Measurements from ENCODE around the gene WDR38.

WDR38 gene

DNA sequence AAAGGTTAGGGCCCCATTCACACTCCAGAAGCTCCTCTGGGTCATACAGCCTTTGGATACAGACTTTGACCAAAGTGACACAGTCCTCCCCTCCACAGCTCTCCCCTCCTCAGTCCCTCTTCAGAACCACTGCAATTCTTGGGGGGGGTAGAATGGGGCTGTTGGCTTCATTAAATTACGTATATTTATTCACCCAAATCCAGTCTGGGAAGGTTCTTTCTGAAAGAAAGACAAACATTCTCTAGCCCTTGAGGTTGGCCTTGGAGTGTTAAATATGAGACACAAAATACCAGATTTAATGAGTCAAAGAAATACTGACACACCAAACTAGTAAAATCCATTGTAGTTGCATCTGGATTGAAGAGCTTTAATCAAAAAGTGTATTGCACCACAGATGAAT is 24.8 kb downstream of the WDR38 start:
- TF ChIP-seq, protein P1, sequence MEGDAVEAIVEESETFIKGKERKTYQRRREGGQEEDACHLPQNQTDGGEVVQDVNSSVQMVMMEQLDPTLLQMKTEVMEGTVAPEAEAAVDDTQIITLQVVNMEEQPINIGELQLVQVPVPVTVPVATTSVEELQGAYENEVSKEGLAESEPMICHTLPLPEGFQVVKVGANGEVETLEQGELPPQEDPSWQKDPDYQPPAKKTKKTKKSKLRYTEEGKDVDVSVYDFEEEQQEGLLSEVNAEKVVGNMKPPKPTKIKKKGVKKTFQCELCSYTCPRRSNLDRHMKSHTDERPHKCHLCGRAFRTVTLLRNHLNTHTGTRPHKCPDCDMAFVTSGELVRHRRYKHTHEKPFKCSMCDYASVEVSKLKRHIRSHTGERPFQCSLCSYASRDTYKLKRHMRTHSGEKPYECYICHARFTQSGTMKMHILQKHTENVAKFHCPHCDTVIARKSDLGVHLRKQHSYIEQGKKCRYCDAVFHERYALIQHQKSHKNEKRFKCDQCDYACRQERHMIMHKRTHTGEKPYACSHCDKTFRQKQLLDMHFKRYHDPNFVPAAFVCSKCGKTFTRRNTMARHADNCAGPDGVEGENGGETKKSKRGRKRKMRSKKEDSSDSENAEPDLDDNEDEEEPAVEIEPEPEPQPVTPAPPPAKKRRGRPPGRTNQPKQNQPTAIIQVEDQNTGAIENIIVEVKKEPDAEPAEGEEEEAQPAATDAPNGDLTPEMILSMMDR (IDR thresholded peaks at IDR 0.05; ENCODE audit: low read depth, low read length, poor library complexity, severe bottlenecking) = no peak
- TF ChIP-seq EZH2phosphoT487 (IDR thresholded peaks at IDR 0.05; ENCODE audit: borderline replicate concordance, low read length) = no peak
- H3K27me3 ChIP-seq (ENCODE audit: control insufficient read depth, low read length) = no peaks in the 10 kb centered on the region
- H3F3A ChIP-seq (ENCODE audit: control insufficient read depth, insufficient read depth) = peaks cover 30% of the 10 kb centered on the region
- peaks cover 81% of the 10 kb centered on the region for H3K36me3 ChIP-seq (ENCODE audit: control insufficient read depth, low read length)
- H3K27ac ChIP-seq (ENCODE audit: low read depth, low read length) = no peak overlapping the region
- no peak overlapping the region for H3K4me2 ChIP-seq (ENCODE audit: low read length)
- H3K4me1 ChIP-seq (ENCODE audit: control insufficient read depth, low read length) = peaks cover 17% of the 10 kb centered on the region
- H3K4me3 ChIP-seq (ENCODE audit: low read length) = no peak overlapping the region
- H3K9me2 ChIP-seq (replicated peaks; ENCODE audit: control insufficient read depth, low read length) = no peaks in the 10 kb centered on the region
- peaks cover 28% of the 10 kb centered on the region for H3K79me2 ChIP-seq (ENCODE audit: control insufficient read depth, low read length)
- no peaks in the 10 kb centered on the region for H3K9me3 ChIP-seq (ENCODE audit: control insufficient read depth, insufficient read depth, low read length)
- peaks cover 14% of the 10 kb centered on the region for H4K20me1 ChIP-seq (ENCODE audit: control insufficient read depth, insufficient read depth, low read depth, low read length)

GRCh38 chr9:124878518-124878917 is 25.3 kb downstream of the WDR38 start:
- H3F3A ChIP-seq (ENCODE audit: control insufficient read depth, insufficient read depth) = peaks cover 30% of the 10 kb centered on the region
- H3K36me3 ChIP-seq (ENCODE audit: control insufficient read depth, low read length) = peaks cover 76% of the 10 kb centered on the region
- peaks cover 9% of the 10 kb centered on the region for H4K20me1 ChIP-seq (ENCODE audit: control insufficient read depth, insufficient read depth, low read depth, low read length)
- no peak overlapping the region for H3K4me2 ChIP-seq (ENCODE audit: low read length)
- no peaks in the 10 kb centered on the region for H3K9me3 ChIP-seq (ENCODE audit: control insufficient read depth, insufficient read depth, low read length)
- peaks cover 23% of the 10 kb centered on the region for H3K79me2 ChIP-seq (ENCODE audit: control insufficient read depth, low read length)
- peaks cover 12% of the 10 kb centered on the region for H3K4me1 ChIP-seq (ENCODE audit: control insufficient read depth, low read length)
- TF ChIP-seq EZH2phosphoT487 (IDR thresholded peaks at IDR 0.05; ENCODE audit: borderline replicate concordance, low read length) = no peak
- TF ChIP-seq, protein P1 (IDR thresholded peaks at IDR 0.05; ENCODE audit: low read depth, low read length, poor library complexity, severe bottlenecking) = no peak
- no peak overlapping the region for H3K27ac ChIP-seq (ENCODE audit: low read depth, low read length)
- no peaks in the 10 kb centered on the region for H3K9me2 ChIP-seq (replicated peaks; ENCODE audit: control insufficient read depth, low read length)
- no peaks in the 10 kb centered on the region for H3K27me3 ChIP-seq (ENCODE audit: control insufficient read depth, low read length)
- no peak overlapping the region for H3K4me3 ChIP-seq (ENCODE audit: low read length)

DNA sequence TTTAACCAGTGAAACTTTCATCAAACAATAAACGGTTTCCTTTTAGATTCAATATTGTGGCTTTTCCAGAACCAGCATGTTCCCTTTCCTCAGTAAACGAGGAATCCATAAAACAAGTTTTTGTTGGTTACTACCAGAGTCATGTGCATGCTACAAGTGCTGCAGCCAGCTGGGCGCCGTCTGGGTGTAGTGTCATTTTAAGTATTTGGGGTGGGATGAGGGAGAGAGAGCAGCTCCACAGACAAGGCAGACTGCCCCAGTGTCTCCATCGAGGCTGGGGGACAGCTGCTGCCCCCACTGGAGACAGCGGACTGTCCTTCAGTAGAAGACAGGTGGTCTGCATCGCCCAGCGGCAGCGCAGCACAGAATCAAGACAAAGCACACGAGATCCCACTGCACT is 26.0 kb downstream of the WDR38 start:
- Histone ChIP-seq H3K9me2 (replicated peaks; ENCODE audit: control insufficient read depth, low read length) (no peaks in the 10 kb centered on the region), H3K9me3 (ENCODE audit: control insufficient read depth, insufficient read depth, low read length) (no peaks in the 10 kb centered on the region), H3K79me2 (ENCODE audit: control insufficient read depth, low read length) (peaks cover 16% of the 10 kb centered on the region), H3K4me3 (ENCODE audit: low read length) (no peak overlapping the region), H3F3A (ENCODE audit: control insufficient read depth, insufficient read depth) (peaks cover 30% of the 10 kb centered on the region), H3K27me3 (ENCODE audit: control insufficient read depth, low read length) (no peaks in the 10 kb centered on the region), H3K4me1 (ENCODE audit: control insufficient read depth, low read length) (peaks cover 9% of the 10 kb centered on the region), H3K36me3 (ENCODE audit: control insufficient read depth, low read length) (peaks cover 69% of the 10 kb centered on the region), H3K27ac (ENCODE audit: low read depth, low read length) (no peak overlapping the region), H4K20me1 (ENCODE audit: control insufficient read depth, insufficient read depth, low read depth, low read length) (peaks cover 3% of the 10 kb centered on the region; the same call in 1 of the 2 replicates), H3K4me2 (ENCODE audit: low read length) (no peak overlapping the region)
- TF ChIP-seq, protein P1 (IDR thresholded peaks at IDR 0.05; ENCODE audit: low read depth, low read length, poor library complexity, severe bottlenecking) = no peak
- TF ChIP-seq EZH2phosphoT487 (IDR thresholded peaks at IDR 0.05; ENCODE audit: borderline replicate concordance, low read length) = no peak
